ENCODE measurements around the gene POU3F1. TPM values are rescaled to one million over a fixed set of nuclear protein-coding genes. Genes with fewer than 3 reads are reported as not detected.

POU3F1 gene
- total RNA-seq, 4 donors from 2014 or later, result not detected

GRCh38 chr1:38082769-38083263 lies 36.2 kb upstream of the POU3F1 start:
- DNase-seq, result no peak
- TF ChIP-seq POLR2A (IDR thresholded peaks at IDR 0.05) (no peak), CTCF (IDR thresholded peaks at IDR 0.05) (no peak)
- intact Hi-C loops (cut with DNase I), result no loop called here
- no peaks in the 10 kb centered on the region for H3K9me3 ChIP-seq
- H3K27me3 ChIP-seq, result no peaks in the 10 kb centered on the region
- no peaks in the 10 kb centered on the region for H3K4me1 ChIP-seq
- 69 to 86% methylated on average over 3 of the region's 3 CpGs for WGBS, 2 donors
- H3K27ac ChIP-seq, result no peak overlapping the region
- H3K36me3 ChIP-seq, result no peaks in the 10 kb centered on the region
- H3K4me3 ChIP-seq (replicated peaks in 1 of 3), result no peak overlapping the region

GRCh38 chr1:38079019-38079418 lies 32.4 kb upstream of the POU3F1 start:
- Histone ChIP-seq H3K27me3 (no peaks in the 10 kb centered on the region), H3K9me3 (no peaks in the 10 kb centered on the region), H3K4me3 (replicated peaks in 1 of 3) (no peak overlapping the region), H3K4me1 (no peaks in the 10 kb centered on the region), H3K27ac (no peak overlapping the region), H3K36me3 (no peaks in the 10 kb centered on the region)
- no peak for DNase-seq
- TF ChIP-seq CTCF (IDR thresholded peaks at IDR 0.05), result no peak
- TF ChIP-seq POLR2A (IDR thresholded peaks at IDR 0.05), result no peak
- 77 to 85% methylated on average over 4 of the region's 4 CpGs for WGBS, 2 donors
- intact Hi-C loops (cut with DNase I), result no loop called here

GRCh38 chr1:38077523-38078147 lies 31.0 kb upstream of the POU3F1 start:
- intact Hi-C loops (cut with DNase I), result no loop called here
- no peaks in the 10 kb centered on the region for H3K9me3 ChIP-seq
- H3K36me3 ChIP-seq, result no peaks in the 10 kb centered on the region
- H3K27ac ChIP-seq, result no peak overlapping the region
- no peaks in the 10 kb centered on the region for H3K27me3 ChIP-seq
- DNase-seq, result no peak
- TF ChIP-seq POLR2A (IDR thresholded peaks at IDR 0.05) (no peak), CTCF (IDR thresholded peaks at IDR 0.05) (no peak)
- H3K4me1 ChIP-seq, result no peaks in the 10 kb centered on the region
- H3K4me3 ChIP-seq (replicated peaks in 1 of 3), result no peak overlapping the region
- 86 to 90% methylated on average over 3 of the region's 3 CpGs for WGBS, 2 donors

GRCh38 chr1:38076455-38076854 lies 29.9 kb upstream of the POU3F1 start:
- H3K4me3 ChIP-seq (replicated peaks in 1 of 3), result no peak overlapping the region
- TF ChIP-seq POLR2A (IDR thresholded peaks at IDR 0.05) (no peak), CTCF (IDR thresholded peaks at IDR 0.05) (no peak)
- intact Hi-C loops (cut with DNase I), result no loop called here
- H3K36me3 ChIP-seq, result no peaks in the 10 kb centered on the region
- H3K27me3 ChIP-seq, result no peaks in the 10 kb centered on the region
- DNase-seq, result no peak
- H3K27ac ChIP-seq, result no peak overlapping the region
- H3K9me3 ChIP-seq, result no peaks in the 10 kb centered on the region
- 62 to 72% methylated on average over 6 of the region's 6 CpGs for WGBS, 2 donors
- no peaks in the 10 kb centered on the region for H3K4me1 ChIP-seq

GRCh38 chr1:38076038-38076437 lies 29.4 kb upstream of the POU3F1 start:
- Histone ChIP-seq H3K36me3 (no peaks in the 10 kb centered on the region), H3K4me1 (no peaks in the 10 kb centered on the region), H3K27me3 (no peaks in the 10 kb centered on the region), H3K4me3 (replicated peaks in 1 of 3) (no peak overlapping the region), H3K27ac (no peak overlapping the region), H3K9me3 (no peaks in the 10 kb centered on the region)
- WGBS, 2 donors, result 16 to 32% methylated on average over 6 of the region's 6 CpGs
- DNase-seq, result peak; percentile 10 to 12
- intact Hi-C loops (cut with DNase I), result no loop called here
- TF ChIP-seq CTCF (IDR thresholded peaks at IDR 0.05), result no peak
- TF ChIP-seq POLR2A (IDR thresholded peaks at IDR 0.05), result no peak

Measured in thyroid gland (tissue), 4 donors.